ENCODE results near the gene ATG5. TPM values are rescaled to one million over a fixed set of nuclear protein-coding genes. Genes with fewer than 3 reads are reported as not detected.
A peak's percentile ranks its signal among the peaks of the same experiment; 100 is the strongest.

ATG5 gene
- total RNA-seq, 1 donor from 2014 or later: 39.3 TPM

DNA sequence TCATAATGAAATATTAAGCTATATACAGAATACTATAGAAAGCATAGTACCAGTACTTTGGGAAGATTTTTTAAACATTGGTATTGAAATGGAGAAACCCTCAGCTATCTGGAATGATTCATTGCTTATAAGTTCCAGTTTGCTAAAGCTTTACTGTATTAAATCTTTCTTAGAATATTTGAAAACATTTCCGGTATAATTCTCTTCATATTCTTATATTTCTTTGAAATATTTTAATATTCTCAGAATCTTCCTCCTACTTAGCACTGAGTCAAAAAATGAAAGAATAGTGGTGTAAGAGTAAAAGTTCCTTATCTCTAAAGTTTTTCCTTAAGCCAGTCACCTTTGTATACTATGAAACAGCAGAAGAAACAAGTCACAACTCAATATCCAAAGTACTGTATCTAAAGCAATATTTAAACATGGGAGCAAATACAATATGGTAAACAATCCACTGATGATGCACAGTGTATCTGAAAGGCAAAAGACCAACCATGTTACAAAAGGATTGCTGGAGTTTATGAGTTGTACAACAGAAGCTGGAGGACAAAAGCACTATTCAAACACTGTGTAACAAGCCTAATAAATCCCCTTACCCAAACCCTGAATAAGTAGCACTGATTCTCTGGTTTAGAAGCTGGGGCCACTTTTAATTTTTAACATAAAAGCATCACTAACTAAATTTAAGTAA, 137.3 kb downstream of the ATG5 start:
- H3K9me3 Mint-ChIP-seq (ENCODE audit: unreplicated experiment): no peaks in the 10 kb centered on the region
- DNase-seq (ENCODE audit: low read depth): no peak
- no peak overlapping the region for H3K27ac Mint-ChIP-seq (ENCODE audit: unreplicated experiment)
- no peaks in the 10 kb centered on the region for H3K27me3 Mint-ChIP-seq (ENCODE audit: low read depth, unreplicated experiment)
- Histone ChIP-seq H2AFZ (ENCODE audit: low read depth, low read length) (no peak overlapping the region), H4K20me1 (ENCODE audit: insufficient read depth, low read length) (no peaks in the 10 kb centered on the region), H3K4me2 (ENCODE audit: low read length) (no peak overlapping the region), H3K9ac (ENCODE audit: low read length) (no peak overlapping the region), H3K4me1 (ENCODE audit: insufficient read depth, low read length) (peaks cover 8% of the 10 kb centered on the region), H3K9me3 (ENCODE audit: insufficient read depth, low read depth, low read length) (no peaks in the 10 kb centered on the region), H3K27me3 (ENCODE audit: insufficient read depth, low read length) (no peaks in the 10 kb centered on the region), H3K36me3 (ENCODE audit: insufficient read depth, low read length) (no peaks in the 10 kb centered on the region), H3K79me2 (ENCODE audit: insufficient read depth, low read length) (no peaks in the 10 kb centered on the region), H3K4me3 (ENCODE audit: insufficient read depth, low read depth, low read length) (no peak overlapping the region), H3K27ac (ENCODE audit: low read depth, low read length) (no peak overlapping the region)
- TF ChIP-seq EZH2 (IDR thresholded peaks at IDR 0.05; ENCODE audit: insufficient read depth, low read length): no peak
- TF ChIP-seq, protein P1, sequence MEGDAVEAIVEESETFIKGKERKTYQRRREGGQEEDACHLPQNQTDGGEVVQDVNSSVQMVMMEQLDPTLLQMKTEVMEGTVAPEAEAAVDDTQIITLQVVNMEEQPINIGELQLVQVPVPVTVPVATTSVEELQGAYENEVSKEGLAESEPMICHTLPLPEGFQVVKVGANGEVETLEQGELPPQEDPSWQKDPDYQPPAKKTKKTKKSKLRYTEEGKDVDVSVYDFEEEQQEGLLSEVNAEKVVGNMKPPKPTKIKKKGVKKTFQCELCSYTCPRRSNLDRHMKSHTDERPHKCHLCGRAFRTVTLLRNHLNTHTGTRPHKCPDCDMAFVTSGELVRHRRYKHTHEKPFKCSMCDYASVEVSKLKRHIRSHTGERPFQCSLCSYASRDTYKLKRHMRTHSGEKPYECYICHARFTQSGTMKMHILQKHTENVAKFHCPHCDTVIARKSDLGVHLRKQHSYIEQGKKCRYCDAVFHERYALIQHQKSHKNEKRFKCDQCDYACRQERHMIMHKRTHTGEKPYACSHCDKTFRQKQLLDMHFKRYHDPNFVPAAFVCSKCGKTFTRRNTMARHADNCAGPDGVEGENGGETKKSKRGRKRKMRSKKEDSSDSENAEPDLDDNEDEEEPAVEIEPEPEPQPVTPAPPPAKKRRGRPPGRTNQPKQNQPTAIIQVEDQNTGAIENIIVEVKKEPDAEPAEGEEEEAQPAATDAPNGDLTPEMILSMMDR (IDR thresholded peaks at IDR 0.05; ENCODE audit: insufficient read depth, low read depth, low read length): no peak
- no peak for FAIRE-seq
- H3K36me3 Mint-ChIP-seq (ENCODE audit: low read depth, unreplicated experiment): peaks cover 4% of the 10 kb centered on the region
- no peak overlapping the region for H3K4me3 Mint-ChIP-seq (ENCODE audit: unreplicated experiment)
- peaks cover 32% of the 10 kb centered on the region for H3K4me1 Mint-ChIP-seq (ENCODE audit: low read depth, unreplicated experiment)

DNA sequence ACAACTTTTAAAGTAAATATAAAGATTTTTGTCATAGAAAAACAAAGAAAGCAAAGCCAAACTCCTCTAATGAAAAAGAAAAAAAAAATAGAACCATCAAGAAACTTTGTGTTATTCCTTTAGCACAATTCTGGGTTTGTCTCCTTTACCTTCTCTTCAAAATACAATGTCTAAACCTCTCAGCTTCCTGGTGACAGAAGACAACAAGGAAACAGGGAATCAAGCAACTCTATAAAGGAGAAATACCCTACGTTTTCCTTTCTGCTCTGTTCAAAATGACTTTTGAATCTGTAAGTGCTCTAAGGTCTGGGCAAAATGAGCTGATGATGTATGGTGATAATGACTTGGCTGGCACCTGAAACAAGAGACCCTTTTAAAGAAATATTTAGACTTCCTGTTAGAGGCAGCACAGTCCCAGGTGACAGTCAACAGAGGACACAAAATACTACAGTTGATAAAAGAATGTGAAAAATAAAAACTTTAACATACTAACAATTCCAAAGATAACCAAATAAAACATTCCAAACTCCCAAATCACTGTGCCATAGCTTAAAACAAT, 138.1 kb downstream of the ATG5 start:
- FAIRE-seq: peak; percentile 9
- peak overlapping the region; percentile 11 for H3K4me2 ChIP-seq (ENCODE audit: low read length)

More for the DNA sequence above, 138.1 kb downstream of the ATG5 start:
- Mint-ChIP-seq H3K4me1 (ENCODE audit: low read depth, unreplicated experiment) (peaks cover 28% of the 10 kb centered on the region), H3K27me3 (ENCODE audit: low read depth, unreplicated experiment) (no peaks in the 10 kb centered on the region), H3K36me3 (ENCODE audit: low read depth, unreplicated experiment) (peaks cover 4% of the 10 kb centered on the region), H3K9me3 (ENCODE audit: unreplicated experiment) (no peaks in the 10 kb centered on the region), H3K4me3 (ENCODE audit: unreplicated experiment) (no peak overlapping the region), H3K27ac (ENCODE audit: unreplicated experiment) (peak overlapping the region; percentile 55)
- peak overlapping the region; percentile 23 for H3K27ac ChIP-seq (ENCODE audit: low read depth, low read length)
- H2AFZ ChIP-seq (ENCODE audit: low read depth, low read length): no peak overlapping the region
- H3K79me2 ChIP-seq (ENCODE audit: insufficient read depth, low read length): no peaks in the 10 kb centered on the region
- peaks cover 8% of the 10 kb centered on the region for H3K4me1 ChIP-seq (ENCODE audit: insufficient read depth, low read length)
- H3K9me3 ChIP-seq (ENCODE audit: insufficient read depth, low read depth, low read length): no peaks in the 10 kb centered on the region
- no peak overlapping the region for H3K4me3 ChIP-seq (ENCODE audit: insufficient read depth, low read depth, low read length)
- H4K20me1 ChIP-seq (ENCODE audit: insufficient read depth, low read length): no peaks in the 10 kb centered on the region
- H3K27me3 ChIP-seq (ENCODE audit: insufficient read depth, low read length): no peaks in the 10 kb centered on the region
- no peak for DNase-seq (ENCODE audit: low read depth)
- H3K9ac ChIP-seq (ENCODE audit: low read length): no peak overlapping the region
- H3K36me3 ChIP-seq (ENCODE audit: insufficient read depth, low read length): no peaks in the 10 kb centered on the region
- no peak for TF ChIP-seq EZH2 (IDR thresholded peaks at IDR 0.05; ENCODE audit: insufficient read depth, low read length)
- TF ChIP-seq, protein P1 (IDR thresholded peaks at IDR 0.05; ENCODE audit: insufficient read depth, low read depth, low read length): no peak
